ENCODE measurements around the gene INHBB.

INHBB gene

DNA sequence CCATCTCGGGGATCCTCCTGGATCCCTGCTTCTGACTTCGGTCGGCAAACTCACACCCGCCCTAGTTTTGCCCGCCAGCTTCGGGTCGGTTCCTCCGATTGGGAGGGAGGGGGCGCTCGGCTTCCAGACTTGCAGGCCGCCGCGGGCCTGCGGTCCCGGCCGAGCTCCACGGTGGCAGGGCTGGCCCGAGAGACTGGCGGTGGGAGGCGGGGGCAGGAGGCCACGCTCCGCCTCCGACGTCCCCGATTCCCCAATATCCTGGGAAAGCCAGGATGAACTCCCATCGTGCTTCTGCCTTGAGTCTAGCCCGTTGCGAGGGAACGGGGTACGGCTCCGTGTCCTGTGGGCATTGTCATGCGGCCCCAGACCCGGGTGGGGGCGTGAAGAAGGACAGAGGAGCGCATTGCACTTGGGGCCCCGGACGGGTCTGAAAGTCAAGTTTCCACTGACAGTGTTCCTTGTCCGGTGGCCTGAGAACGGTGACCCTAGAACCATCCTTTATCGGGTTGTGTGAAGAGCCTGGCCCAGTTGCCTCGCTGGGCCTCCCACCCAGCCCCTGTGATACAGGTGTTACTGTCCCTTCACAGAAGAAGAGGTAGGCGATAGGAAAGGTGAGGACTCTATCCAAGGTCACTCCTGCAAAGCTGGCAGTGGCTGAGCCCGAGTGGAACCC lies 2.4 kb upstream of the INHBB start:
- DNase-seq, result peak; percentile 88

DNA sequence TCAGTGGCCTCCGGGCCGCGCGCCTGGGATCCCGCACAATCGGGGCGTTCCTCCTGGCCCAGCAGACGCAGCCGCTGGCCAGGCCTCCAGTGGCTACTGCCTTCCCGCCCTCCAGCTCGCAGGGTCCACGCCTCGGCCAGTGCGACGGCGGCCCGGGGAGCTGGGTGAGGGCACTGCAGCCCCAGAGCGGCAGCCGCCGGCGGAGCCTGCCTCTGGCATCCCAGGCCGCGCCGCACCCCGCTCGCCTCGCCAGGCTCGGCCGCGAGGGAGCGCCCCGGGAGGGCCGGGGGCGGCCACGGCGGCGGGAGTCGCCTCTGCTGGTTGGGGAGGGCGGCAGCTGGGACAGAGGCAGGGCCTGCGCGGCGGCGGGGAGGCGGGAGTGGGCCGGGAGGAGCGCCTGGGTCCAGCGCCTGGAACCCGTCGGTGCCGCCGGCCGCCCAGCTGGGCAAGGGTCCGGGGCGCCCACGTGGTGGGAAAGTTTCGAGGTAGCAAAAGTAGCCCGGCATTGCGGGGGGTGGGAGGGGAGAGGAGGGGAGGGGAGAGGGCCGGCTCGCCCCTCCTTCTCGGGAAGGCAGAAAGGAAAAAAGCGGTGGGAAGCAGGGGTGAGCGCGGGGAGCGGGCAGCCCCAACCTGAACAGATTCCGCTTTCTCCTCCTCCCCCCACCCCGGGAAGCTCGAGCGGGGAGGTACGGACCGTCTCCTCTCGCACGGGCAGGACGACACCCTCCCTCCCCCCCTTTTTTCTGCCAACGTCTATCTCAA lies 1.5 kb upstream of the INHBB start:
- DNase-seq, result peak; percentile 68

DNA sequence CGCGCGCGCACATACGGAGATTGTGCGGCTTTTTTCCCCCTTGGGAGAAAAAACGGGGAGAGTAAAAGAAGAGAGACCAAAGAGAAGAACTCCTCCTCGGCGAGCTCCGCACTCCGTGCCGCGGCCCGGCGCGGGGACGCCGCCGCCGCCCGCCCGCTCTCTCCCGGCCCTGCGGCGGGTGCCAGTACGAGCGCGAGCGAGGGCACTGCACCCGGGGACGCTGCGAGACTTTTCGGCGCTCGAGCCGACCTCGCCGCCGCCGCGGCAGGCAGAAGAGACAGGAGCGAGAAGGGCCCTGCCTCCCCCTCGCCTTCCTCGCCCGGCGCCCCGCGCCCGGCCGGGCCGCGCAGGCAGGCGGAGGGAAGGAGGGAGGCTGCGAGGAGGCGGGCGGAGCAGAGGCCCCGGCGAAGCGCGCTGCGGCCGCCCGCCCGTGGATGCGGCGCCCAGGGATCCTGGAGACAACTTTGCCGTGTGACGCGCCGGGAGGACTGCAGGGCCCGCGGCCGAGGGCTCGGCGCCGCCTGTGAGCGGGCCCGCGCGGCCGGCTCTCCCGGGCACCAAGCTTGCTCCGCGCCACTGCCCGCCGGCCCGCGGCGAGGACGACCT lies 857 bp upstream of the INHBB start:
- peak; percentile 16 for DNase-seq

DNA sequence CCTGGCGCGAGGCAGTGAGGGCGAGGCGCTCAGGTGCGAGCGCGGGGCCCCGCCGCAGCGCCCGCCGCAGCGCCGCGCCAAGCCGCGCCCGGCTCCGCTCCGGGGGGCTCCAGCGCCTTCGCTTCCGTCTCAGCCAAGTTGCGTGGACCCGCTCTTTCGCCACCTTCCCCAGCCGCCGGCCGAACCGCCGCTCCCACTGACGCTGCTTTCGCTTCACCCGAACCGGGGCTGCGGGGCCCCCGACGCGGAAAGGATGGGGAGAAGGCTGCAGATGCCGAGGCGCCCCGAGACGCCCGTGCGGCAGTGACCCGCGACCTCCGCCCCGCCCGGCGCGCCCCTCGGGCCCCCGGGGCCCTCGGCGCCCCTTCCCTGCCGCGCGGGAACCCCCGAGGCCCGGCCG lies 328 bp upstream of the INHBB start:
- DNase-seq, result no peak

DNA sequence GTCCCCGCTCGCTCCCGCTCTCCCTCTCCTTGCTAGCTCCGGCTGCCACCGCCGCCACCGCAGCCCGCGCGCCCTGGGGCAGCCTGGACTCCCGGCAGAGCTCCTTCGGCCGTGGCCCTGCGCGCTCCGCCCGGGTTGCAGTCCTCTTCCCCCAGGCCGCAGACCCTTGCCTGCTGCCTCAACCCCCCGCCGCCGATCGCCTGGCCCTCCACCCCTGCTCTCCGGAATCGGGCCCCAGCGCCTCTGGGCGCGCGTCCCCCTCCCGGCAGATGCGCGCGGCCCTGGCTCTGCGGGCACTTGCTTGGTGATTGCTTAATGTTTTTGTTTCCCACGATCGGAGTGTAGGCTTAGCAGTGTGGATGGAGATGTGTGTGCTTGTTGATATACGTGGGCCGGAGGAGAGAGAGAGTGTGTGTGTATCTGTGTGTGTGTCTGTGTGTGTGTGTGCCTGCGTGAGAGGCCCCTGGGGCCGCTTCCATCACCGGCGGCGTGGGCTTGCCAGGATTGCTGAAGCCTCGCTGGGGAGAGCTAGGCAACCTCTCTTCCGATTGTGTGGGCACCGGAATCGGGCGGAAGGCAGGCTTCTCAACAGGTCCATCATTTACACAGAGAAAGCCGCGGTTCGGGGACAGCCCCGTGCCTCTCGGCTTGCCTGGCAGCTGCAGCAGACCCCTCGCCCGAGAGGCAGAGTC lies 877 bp downstream of the INHBB start:
- peak; percentile 21 for DNase-seq

DNA sequence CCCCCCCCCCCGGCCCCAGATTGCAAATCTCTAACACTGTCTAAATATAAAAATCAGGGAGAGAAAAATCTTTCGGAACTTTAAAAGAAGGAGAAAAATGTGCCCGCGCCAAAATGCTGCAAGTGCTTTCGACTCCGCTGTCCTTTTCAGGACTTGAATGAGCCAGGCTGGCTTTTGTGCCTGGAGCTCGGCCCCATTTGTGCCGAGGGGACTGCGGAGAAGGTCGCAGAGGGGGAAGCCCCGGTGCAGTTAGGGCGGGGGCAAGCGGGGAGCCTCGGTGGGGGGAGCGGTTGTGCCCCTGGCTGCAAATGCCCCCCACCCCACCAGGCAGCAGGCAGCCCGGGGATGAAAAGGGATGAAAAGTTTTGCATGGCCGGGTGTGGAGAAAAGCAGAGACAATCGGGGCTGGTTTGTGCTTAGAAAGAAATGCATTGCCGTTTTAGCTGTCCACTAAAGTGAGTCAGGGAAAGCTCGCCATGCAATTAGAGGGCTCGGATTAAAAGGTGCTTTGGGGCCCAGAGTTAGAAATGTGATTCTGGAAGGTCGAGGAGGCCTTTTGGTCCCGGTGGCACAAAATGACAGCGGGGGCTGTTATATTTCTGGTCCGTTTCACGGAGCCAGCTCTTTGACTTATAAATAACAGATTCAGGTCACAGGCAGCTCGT lies 1.6 kb downstream of the INHBB start:
- DNase-seq, result no peak

DNA sequence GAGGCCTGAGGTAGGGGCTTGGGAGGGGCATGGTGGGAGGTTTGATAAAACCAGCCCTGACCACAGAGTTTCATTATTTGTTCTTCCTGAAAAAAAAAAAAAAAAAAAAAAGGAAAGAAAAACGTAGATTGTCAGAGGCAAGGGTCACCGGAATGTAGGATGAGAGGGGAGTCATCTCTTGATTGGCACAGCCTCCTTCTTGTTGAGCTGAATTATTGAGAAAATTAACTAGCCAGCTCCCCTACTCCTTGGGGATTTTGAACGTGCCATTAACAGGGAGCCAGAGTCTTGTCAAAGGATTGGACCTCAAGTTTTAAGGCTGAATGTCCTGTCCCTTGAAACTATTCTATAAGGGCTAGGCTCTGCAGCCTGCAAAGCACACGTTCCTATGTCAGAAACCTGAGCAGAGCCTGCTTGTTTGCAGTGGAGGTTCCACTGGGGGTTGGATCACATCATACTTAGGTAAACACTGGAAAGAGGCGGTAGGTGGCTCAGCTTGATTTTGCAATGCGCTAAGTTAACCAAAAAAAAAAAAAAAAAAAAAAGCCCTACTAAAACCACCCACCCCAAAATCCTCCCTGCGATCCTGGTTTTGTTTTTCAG lies 2.3 kb downstream of the INHBB start:
- DNase-seq, result no peak

DNA sequence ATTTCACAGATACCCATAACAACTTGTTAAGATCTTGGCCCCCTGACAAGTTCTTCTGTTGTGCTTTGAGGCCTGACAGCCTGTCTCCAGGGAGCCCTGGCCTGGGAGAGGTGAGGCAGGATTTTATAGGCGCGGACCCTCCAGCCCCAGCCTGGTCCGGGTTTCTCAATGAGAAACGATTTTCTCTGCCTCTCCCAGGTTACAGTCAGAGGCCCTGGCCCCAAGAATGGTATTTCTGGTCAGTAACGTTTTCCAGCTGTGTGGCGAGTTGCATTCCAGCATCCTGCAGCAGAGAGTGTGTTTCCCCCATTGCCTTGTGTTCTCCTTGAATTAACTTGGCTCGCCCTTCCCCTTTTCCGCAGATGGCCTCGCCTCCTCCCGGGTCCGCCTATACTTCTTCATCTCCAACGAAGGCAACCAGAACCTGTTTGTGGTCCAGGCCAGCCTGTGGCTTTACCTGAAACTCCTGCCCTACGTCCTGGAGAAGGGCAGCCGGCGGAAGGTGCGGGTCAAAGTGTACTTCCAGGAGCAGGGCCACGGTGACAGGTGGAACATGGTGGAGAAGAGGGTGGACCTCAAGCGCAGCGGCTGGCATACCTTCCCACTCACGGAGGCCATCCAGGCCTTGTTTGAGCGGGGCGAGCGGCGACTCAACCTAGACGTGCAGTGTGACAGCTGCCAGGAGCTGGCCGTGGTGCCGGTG lies 3.0 kb downstream of the INHBB start:
- DNase-seq, result no peak

DNA sequence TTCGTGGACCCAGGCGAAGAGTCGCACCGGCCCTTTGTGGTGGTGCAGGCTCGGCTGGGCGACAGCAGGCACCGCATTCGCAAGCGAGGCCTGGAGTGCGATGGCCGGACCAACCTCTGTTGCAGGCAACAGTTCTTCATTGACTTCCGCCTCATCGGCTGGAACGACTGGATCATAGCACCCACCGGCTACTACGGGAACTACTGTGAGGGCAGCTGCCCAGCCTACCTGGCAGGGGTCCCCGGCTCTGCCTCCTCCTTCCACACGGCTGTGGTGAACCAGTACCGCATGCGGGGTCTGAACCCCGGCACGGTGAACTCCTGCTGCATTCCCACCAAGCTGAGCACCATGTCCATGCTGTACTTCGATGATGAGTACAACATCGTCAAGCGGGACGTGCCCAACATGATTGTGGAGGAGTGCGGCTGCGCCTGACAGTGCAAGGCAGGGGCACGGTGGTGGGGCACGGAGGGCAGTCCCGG lies 3.5 kb downstream of the INHBB start:
- no peak for DNase-seq

DNA sequence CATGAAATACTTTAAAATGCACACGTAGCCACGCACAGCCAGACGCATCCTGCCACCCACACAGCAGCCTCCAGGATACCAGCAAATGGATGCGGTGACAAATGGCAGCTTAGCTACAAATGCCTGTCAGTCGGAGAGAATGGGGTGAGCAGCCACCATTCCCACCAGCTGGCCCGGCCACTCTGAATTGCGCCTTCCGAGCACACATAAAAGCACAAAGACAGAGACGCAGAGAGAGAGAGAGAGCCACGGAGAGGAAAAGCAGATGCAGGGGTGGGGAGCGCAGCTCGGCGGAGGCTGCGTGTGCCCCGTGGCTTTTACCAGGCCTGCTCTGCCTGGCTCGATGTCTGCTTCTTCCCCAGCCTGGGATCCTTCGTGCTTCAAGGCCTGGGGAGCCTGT lies 4.1 kb downstream of the INHBB start:
- no peak for DNase-seq

DNA sequence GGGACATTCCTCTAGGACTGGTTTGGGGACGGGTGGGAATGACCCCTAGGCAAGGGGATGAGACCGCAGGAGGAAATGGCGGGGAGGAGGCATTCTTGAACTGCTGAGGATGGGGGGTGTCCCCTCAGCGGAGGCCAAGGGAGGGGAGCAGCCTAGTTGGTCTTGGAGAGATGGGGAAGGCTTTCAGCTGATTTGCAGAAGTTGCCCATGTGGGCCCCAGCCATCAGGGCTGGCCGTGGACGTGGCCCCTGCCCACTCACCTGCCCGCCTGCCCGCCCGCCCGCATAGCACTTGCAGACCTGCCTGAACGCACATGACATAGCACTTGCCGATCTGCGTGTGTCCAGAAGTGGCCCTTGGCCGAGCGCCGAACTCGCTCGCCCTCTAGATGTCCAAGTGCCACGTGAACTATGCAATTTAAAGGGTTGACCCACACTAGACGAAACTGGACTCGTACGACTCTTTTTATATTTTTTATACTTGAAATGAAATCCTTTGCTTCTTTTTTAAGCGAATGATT lies 4.9 kb downstream of the INHBB start:
- DNase-seq, result no peak

DNA sequence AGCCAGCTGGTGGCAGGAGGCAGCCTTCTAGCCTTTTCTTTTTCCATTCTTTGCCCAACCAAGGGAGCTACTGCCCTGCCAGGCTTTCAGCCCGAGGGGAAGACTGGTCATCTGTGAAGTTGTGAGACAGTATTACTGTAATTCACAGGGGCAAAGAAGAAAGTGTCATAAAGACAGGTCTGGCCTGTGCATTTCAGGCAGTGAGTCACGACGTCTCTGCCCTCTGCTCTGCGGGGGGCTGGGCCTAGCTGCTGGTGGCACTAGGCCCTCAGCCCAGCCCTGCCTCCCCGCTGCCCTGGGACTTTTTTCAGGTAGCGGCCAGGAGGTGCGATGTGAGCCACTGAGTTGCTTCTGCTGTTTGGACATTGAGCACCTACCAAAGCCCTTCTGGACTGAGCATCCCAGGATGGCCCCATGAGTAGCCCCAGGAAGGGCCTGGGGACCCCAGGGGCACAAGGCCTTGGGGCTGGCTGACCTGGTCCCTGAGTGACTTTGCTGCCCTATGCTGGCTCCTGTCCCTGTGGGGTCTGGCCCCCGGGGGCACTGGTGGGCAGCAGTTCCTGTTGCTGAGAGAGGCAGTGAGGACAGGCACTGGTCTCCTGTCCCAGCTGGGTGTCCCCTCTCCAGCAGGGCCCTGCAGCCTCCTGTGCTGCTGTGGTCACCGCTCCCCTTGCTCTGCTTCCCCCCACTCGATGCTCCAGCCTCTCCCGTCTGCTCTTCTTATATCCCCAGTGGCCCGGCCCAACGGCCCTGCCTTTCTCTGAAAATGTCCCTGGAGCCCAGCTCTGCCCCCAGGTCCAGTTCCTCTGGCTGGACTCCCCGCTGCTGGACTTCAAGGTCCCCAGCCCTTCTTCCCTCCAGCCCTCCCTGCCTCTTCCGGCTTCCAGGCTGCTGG lies 7.0 kb downstream of the INHBB start:
- DNase-seq, result no peak

DNA sequence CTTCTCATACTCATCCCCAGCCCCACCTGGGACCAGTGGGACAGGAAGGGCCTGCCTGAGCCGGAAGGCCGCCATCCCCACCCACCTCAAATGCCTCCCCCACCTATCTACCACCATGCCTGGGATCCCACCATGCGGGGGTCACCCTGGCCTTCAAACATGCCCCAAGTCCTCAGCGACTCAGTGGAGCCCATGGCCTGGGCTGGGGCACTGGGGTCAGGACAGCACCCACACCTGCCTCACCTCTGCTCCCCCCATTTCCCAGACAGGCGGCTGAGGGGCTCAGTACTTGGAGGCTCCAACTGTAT lies 7.6 kb downstream of the INHBB start:
- no peak for DNase-seq

DNA sequence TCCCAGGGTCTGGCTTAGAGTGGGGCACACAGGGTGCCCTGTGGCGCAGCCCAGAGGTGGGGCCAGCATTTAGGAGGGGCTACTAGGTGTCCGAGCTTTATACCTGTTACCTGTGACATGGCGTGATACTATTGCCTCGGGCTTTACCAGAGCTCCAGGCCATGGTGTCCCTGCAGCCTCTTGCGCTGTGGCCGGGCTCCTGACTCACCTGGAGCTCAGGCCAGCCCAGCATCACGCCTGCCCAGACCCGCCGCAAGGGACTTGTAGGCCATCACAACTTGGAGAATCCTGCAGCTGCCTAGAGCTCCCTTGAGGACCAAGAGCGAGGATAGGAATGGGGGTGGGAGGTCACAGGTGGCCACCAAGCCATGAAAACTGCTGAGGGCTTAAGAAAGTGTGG lies 8.0 kb downstream of the INHBB start:
- no peak for DNase-seq

DNA sequence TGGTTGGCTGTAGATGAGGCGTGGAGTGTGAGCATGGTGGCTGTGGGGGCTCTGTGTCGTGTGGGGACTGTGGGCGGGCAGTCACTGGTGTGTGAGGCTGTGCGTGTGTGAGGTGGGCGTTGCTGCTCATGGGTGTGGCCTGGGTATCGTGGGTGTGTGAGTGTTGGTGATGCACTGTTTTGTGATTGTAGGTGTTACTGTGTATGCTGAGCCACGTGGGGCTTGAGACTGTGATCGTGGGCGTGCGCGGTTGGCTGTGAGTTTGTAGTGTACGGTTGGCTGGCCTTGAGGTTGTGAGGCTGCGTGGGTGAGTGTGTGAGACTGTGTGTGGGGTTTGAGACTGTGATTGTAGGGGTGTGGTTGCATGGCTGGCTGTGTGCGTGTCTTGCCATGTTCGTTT lies 8.5 kb downstream of the INHBB start:
- DNase-seq, result no peak

DNA sequence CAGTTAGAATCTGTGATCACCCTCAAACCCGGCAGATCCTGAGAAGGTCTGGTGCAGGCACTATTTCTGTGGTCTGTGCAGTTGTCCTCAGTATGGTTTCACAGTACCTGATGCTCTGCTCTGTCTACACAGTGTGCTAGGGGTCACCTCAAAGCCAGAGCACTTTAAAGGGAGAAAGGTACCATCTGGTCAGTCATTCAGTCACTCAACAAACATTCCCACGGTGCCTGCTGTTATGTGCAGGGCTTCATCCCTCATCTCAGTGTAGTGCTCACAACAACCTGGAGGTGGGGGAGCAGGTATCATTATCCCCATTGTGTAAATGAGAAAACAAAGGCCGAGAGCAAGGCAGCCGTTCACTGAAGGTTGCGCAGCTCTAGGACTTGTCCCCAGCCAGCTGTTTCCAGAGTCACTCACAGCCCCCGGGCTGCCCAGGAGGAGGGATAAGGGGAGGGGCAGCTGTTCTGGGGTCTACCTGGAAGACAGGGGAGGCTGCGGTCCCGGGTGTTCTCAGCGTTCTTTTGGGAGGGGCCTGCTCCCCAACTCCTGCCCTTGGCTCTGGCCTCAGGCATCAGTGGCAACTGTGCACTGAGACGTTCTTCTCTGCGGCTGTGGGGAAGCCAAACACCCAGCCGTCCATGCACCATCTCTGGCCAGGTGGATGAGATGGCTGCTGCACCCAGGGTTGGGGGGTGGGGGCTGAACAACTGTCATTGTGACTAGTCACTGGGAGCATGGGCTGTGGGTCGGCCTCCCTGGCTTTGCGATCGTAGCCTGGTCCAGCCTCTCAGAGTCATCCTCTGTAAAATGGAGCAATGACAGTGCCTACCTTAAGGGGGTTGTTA lies 9.2 kb downstream of the INHBB start:
- no peak for DNase-seq

DNA sequence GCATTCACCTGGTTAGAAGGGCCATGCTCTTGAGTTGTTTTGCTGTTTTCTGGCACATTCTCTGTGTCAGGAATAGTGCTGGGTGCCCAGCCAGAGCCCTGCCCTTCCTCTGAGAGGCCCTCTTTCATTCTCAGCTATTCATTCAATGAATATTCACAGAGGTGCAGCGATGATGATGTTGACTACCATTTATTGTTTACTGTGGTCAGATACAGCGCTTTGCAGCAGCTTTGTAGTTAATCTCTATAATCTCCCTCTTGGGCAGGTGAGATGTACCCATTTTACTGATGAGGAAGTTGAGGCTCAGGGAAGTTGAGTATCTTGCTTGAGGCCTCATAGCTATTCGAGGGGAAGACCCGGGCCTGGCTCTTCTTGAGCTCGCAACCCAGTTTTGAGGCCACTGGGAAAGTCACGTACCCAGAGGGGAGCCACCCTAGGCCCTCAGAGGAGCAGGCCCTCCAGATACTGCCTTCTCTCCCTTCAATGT lies 9.9 kb downstream of the INHBB start:
- no peak for DNase-seq

DNA sequence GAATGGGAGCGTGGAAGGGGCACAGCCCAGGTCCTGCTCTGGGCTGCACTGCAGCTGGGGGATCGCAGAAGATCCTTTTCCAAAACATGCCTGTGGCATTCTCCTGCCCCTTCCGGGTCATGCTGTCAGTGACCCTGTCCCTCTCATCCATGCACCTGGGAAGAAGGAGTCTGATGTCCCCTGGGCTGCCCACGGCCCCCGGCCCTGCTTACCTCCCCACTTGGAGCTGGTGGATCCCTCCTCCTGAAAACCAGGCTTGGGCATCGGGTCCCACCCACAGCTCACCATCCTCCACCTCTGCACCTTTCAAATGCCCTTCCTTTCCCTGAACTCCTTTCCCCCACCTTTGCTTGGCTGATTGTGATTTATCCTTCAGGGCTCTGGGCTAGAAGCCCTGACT lies 11.8 kb downstream of the INHBB start:
- DNase-seq, result no peak

DNA sequence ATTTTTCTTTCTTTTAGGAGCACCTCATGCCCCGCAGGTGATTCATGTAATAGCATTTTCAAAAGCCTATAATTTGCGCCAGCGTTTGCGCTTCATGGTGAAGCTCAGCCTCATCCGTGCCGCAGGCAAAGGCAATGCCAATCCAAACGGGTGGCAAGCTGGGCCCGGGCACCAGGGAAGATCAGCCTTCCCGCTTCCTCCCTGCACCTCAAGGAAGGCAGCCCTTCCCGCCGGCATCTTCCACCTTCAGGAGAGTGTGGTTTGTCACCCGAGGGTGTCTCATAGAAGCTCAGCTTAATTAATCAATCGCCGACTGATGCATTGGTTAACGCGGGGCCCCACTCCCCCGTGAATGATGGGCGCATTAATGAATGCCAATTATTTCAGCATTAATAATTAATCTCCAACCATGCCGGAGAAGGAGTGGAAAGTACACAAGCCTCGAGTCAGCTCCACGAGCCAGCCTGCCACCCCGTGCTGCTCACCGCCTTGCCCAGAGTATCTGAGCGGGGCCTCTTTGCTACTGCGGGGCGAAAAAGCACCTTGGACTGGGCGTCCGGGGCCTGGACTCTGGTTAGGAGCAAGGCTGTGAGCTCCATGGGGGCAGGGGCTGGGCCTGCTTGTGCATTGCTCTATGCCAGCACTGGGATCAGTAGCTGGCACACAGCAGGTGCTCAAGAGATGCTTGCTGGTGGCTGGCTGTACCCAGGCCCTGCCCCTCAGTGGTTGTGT lies 13.0 kb downstream of the INHBB start:
- DNase-seq, result no peak
